HG02642 (cell line): ENCODE data around the gene AFTPH.

Source experiments
- ATAC-seq: cut with Tn5 transposase; IDR thresholded peaks from one replicate; pipeline ENCODE4 v1.9.1; 2021; ENCODE audit warnings: mild to moderate bottlenecking; ENCODE audit not compliant: unreplicated experiment, poor library complexity

Gene AFTPH

GRCh38 chr2:64581777-64582539 lies 57.8 kb downstream of the AFTPH start:
- peak; percentile 36 for ATAC-seq

- ATAC-seq = peak; percentile 89
Observed at GRCh38 chr2:64582774-64583340, 58.7 kb downstream of the AFTPH start.

- no peak for ATAC-seq
Observed at GRCh38 chr2:64586054-64586453, 61.9 kb downstream of the AFTPH start.

GRCh38 chr2:64586883-64587481 lies 62.9 kb downstream of the AFTPH start:
- no peak for ATAC-seq

GRCh38 chr2:64587561-64587960 lies 63.4 kb downstream of the AFTPH start:
- no peak for ATAC-seq

GRCh38 chr2:64591188-64591587 lies 67.1 kb downstream of the AFTPH start:
- ATAC-seq = no peak

GRCh38 chr2:64593035-64593655 lies 69.0 kb downstream of the AFTPH start:
- no peak for ATAC-seq

GRCh38 chr2:64594226-64594989 lies 70.3 kb downstream of the AFTPH start:
- ATAC-seq = no peak

- ATAC-seq = no peak
Observed at GRCh38 chr2:64595397-64596176, 71.5 kb downstream of the AFTPH start.

- no peak for ATAC-seq
Observed at GRCh38 chr2:64598226-64598625, 74.1 kb downstream of the AFTPH start.

- no peak for ATAC-seq
Observed at GRCh38 chr2:64599469-64599868, 75.3 kb downstream of the AFTPH start.

- no peak for ATAC-seq
Observed at GRCh38 chr2:64601034-64601754, 77.1 kb downstream of the AFTPH start.

- no peak for ATAC-seq
Observed at GRCh38 chr2:64601785-64602391, 77.8 kb downstream of the AFTPH start.

- ATAC-seq = no peak
Observed at GRCh38 chr2:64602436-64602835, 78.3 kb downstream of the AFTPH start.

GRCh38 chr2:64604155-64604554 lies 80.0 kb downstream of the AFTPH start:
- ATAC-seq = no peak

- no peak for ATAC-seq
Observed at GRCh38 chr2:64605026-64605471, 80.9 kb downstream of the AFTPH start.

GRCh38 chr2:64605991-64606478 lies 81.9 kb downstream of the AFTPH start:
- ATAC-seq = no peak
